ENCODE data around the gene LDLRAD4.

LDLRAD4 gene

GRCh38 chr18:13438507-13439056 is 220.0 kb downstream of the LDLRAD4 start:
- no peak for DNase-seq

- DNase-seq: no peak
Observed at GRCh38 chr18:13439461-13439860, 220.9 kb downstream of the LDLRAD4 start.

GRCh38 chr18:13440277-13441248 is 222.0 kb downstream of the LDLRAD4 start:
- no peak for DNase-seq

- no peak for DNase-seq
Observed at GRCh38 chr18:13441736-13442135, 223.2 kb downstream of the LDLRAD4 start.

- DNase-seq: no peak
Observed at GRCh38 chr18:13442451-13442850, 223.9 kb downstream of the LDLRAD4 start.

- DNase-seq: no peak
Observed at GRCh38 chr18:13443552-13443951, 225.0 kb downstream of the LDLRAD4 start.

- no peak for DNase-seq
Observed at GRCh38 chr18:13444430-13445240, 226.1 kb downstream of the LDLRAD4 start.

GRCh38 chr18:13445241-13445897 is 226.8 kb downstream of the LDLRAD4 start:
- no peak for DNase-seq

- no peak for DNase-seq
Observed at GRCh38 chr18:13446024-13446423, 227.5 kb downstream of the LDLRAD4 start.

GRCh38 chr18:13446610-13447461 is 228.3 kb downstream of the LDLRAD4 start:
- no peak for DNase-seq

- DNase-seq: no peak
Observed at GRCh38 chr18:13447621-13448334, 229.2 kb downstream of the LDLRAD4 start.

- DNase-seq: no peak
Observed at GRCh38 chr18:13448335-13448795, 229.8 kb downstream of the LDLRAD4 start.

GRCh38 chr18:13449651-13450050 is 231.1 kb downstream of the LDLRAD4 start:
- no peak for DNase-seq

- no peak for DNase-seq
Observed at GRCh38 chr18:13450289-13451212, 232.0 kb downstream of the LDLRAD4 start.

- no peak for DNase-seq
Observed at GRCh38 chr18:13451213-13451540, 232.6 kb downstream of the LDLRAD4 start.

- no peak for DNase-seq
Observed at GRCh38 chr18:13451661-13452387, 233.3 kb downstream of the LDLRAD4 start.

GRCh38 chr18:13452388-13452811 is 233.8 kb downstream of the LDLRAD4 start:
- peak in 1 of 2 donors; percentile 31 for DNase-seq

- no peak for DNase-seq
Observed at GRCh38 chr18:13452871-13453680, 234.5 kb downstream of the LDLRAD4 start.

All from hippocampal formation (tissue), 2 donors.